Measurements from ENCODE around the gene CD101. TPM values are rescaled to one million over a fixed set of nuclear protein-coding genes. Genes with fewer than 3 reads are reported as not detected.

CD101 gene
- total RNA-seq, 2 donors from 2014 or later: 0.97 to 1.4 TPM

DNA sequence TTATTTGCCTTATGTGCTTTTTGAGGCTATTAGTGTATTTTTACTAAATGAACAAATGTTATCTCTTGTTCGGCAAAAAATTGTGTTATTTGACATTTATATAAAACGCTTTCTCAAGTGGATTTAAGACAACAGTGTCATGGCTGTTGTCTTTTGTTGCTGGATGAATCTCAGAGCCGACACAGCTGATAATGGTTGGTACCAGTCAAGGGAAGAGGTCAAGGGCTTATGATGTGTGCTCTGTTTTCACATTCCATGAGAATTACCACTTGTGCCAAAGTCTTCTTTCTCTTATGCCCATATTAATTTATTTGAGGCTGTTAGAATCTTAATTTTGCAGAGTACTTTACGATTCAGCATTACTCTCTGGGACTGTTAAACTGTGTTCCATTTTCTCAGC, 17.9 kb upstream of the CD101 start:
- Histone ChIP-seq H3K4me1 (ENCODE audit: control insufficient read depth, insufficient read depth, low read length) (no peaks in the 10 kb centered on the region), H3K36me3 (ENCODE audit: control insufficient read depth, insufficient read depth, low read length) (peaks cover 9% of the 10 kb centered on the region), H3K27me3 (ENCODE audit: control insufficient read depth, insufficient read depth, low read length, poor library complexity, severe bottlenecking) (no peaks in the 10 kb centered on the region), H3K9ac (ENCODE audit: extremely low read depth, low read length, poor library complexity, severe bottlenecking) (no peak overlapping the region), H3K27ac (ENCODE audit: low read depth, low read length) (no peak overlapping the region), H3K4me3 (ENCODE audit: low read length) (no peak overlapping the region), H3K9me3 (ENCODE audit: control insufficient read depth, low read length) (no peaks in the 10 kb centered on the region)
- Mint-ChIP-seq H3K27ac (no peak overlapping the region), H3K36me3 (ENCODE audit: low read depth) (peaks cover 38% of the 10 kb centered on the region), H3K9me3 (peaks cover 12% of the 10 kb centered on the region), H3K4me1 (peaks cover 13% of the 10 kb centered on the region), H3K27me3 (ENCODE audit: insufficient read depth) (no peaks in the 10 kb centered on the region), H3K4me3 (no peak overlapping the region)
- no peak for DNase-seq
- 89% methylated on average over 4 of the region's 4 CpGs; no CpG with 5 or more reads in 1 of the 2 experiments for WGBS, 2 experiments (ENCODE audit: insufficient coverage in 1 of 2, insufficient read length in 1 of 2)
- TF ChIP-seq, protein P1, sequence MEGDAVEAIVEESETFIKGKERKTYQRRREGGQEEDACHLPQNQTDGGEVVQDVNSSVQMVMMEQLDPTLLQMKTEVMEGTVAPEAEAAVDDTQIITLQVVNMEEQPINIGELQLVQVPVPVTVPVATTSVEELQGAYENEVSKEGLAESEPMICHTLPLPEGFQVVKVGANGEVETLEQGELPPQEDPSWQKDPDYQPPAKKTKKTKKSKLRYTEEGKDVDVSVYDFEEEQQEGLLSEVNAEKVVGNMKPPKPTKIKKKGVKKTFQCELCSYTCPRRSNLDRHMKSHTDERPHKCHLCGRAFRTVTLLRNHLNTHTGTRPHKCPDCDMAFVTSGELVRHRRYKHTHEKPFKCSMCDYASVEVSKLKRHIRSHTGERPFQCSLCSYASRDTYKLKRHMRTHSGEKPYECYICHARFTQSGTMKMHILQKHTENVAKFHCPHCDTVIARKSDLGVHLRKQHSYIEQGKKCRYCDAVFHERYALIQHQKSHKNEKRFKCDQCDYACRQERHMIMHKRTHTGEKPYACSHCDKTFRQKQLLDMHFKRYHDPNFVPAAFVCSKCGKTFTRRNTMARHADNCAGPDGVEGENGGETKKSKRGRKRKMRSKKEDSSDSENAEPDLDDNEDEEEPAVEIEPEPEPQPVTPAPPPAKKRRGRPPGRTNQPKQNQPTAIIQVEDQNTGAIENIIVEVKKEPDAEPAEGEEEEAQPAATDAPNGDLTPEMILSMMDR (conservative IDR thresholded peaks at IDR 0.05): no peak

DNA sequence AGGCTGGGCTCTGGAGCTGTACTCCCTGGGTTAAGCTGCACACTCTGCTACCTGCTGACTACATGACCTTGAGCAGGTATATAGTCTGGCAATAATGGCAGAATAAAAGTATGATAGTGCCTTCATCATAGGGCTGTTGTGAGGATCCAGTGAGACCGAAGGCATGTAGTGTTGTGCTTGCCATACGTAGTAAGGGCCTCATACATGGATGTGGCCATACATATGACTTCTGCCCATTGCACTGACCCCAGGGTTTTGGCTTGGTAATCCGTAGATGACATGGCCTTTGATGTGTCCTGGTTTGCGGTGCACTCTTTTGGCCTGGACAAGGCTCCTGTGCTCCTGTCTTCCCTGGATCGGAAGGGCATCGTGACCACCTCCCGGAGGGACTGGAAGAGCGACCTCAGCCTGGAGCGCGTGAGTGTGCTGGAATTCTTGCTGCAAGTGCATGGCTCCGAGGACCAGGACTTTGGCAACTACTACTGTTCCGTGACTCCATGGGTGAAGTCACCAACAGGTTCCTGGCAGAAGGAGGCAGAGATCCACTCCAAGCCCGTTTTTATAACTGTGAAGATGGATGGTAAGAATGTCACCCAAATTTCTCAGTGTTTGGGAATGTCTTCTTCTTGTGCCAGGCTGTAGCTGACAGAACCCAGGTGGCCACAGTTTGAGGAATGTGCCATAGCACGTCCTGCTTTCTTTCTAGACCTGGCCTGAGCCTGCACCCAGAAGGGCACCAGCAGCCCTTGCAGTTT, 17.0 kb upstream of the CD101 start:
- Histone ChIP-seq H3K36me3 (ENCODE audit: control insufficient read depth, insufficient read depth, low read length) (peaks cover 9% of the 10 kb centered on the region), H3K4me3 (ENCODE audit: low read length) (no peak overlapping the region), H3K27me3 (ENCODE audit: control insufficient read depth, insufficient read depth, low read length, poor library complexity, severe bottlenecking) (no peaks in the 10 kb centered on the region), H3K27ac (ENCODE audit: low read depth, low read length) (no peak overlapping the region), H3K4me1 (ENCODE audit: control insufficient read depth, insufficient read depth, low read length) (peaks cover 3% of the 10 kb centered on the region), H3K9ac (ENCODE audit: extremely low read depth, low read length, poor library complexity, severe bottlenecking) (no peak overlapping the region), H3K9me3 (ENCODE audit: control insufficient read depth, low read length) (no peaks in the 10 kb centered on the region)
- TF ChIP-seq, protein P1 (conservative IDR thresholded peaks at IDR 0.05): no peak
- Mint-ChIP-seq H3K4me3 (no peak overlapping the region), H3K9me3 (peaks cover 6% of the 10 kb centered on the region), H3K4me1 (peaks cover 19% of the 10 kb centered on the region), H3K27me3 (ENCODE audit: insufficient read depth) (no peaks in the 10 kb centered on the region), H3K27ac (no peak overlapping the region), H3K36me3 (ENCODE audit: low read depth) (peaks cover 32% of the 10 kb centered on the region)
- 94 to 100% methylated on average over 13 to 14 of the region's 14 CpGs for WGBS, 2 experiments (ENCODE audit: insufficient coverage in 1 of 2, insufficient read length in 1 of 2)
- DNase-seq: no peak

DNA sequence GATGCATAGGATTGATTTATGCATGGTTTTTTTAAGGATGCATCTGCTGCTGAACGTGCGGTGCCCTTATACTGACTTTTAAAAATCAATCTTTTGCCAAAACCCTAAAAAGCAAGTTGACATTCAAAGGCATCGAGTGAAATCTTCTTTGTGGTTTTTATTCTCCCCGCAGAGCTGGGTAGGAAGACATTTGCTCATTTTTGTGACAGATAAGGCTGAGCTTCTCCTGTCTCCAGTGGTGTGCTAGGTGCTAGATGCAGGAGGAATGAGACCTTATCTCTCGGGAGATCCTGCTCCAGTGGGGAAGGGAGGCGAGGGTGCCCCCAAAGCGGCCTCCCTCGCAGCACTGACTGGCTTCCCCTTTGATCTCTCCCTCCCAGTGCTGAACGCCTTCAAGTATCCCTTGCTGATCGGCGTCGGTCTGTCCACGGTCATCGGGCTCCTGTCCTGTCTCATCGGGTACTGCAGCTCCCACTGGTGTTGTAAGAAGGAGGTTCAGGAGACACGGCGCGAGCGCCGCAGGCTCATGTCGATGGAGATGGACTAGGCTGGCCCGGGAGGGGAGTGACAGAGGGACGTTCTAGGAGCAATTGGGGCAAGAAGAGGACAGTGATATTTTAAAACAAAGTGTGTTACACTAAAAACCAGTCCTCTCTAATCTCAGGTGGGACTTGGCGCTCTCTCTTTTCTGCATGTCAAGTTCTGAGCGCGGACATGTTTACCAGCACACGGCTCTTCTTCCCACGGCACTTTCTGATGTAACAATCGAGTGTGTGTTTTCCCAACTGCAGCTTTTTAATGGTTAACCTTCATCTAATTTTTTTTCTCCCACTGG, 14.9 kb upstream of the CD101 start:
- H3K27ac Mint-ChIP-seq: no peak overlapping the region
- H3K9me3 Mint-ChIP-seq: no peaks in the 10 kb centered on the region
- TF ChIP-seq, protein P1 (conservative IDR thresholded peaks at IDR 0.05): no peak
- H3K4me3 ChIP-seq (ENCODE audit: low read length): no peak overlapping the region
- H3K27me3 ChIP-seq (ENCODE audit: control insufficient read depth, insufficient read depth, low read length, poor library complexity, severe bottlenecking): no peaks in the 10 kb centered on the region
- peaks cover 31% of the 10 kb centered on the region for H3K36me3 Mint-ChIP-seq (ENCODE audit: low read depth)
- no peak overlapping the region for H3K27ac ChIP-seq (ENCODE audit: low read depth, low read length)
- H3K36me3 ChIP-seq (ENCODE audit: control insufficient read depth, insufficient read depth, low read length): peaks cover 13% of the 10 kb centered on the region
- no peaks in the 10 kb centered on the region for H3K9me3 ChIP-seq (ENCODE audit: control insufficient read depth, low read length)
- H3K9ac ChIP-seq (ENCODE audit: extremely low read depth, low read length, poor library complexity, severe bottlenecking): no peak overlapping the region
- no peak overlapping the region for H3K4me3 Mint-ChIP-seq
- peaks cover 31% of the 10 kb centered on the region for H3K4me1 Mint-ChIP-seq
- no peak for DNase-seq
- no peaks in the 10 kb centered on the region for H3K27me3 Mint-ChIP-seq (ENCODE audit: insufficient read depth)
- 95 to 99% methylated on average over 10 to 29 of the region's 29 CpGs for WGBS, 2 experiments (ENCODE audit: insufficient coverage in 1 of 2, insufficient read length in 1 of 2)
- peaks cover 17% of the 10 kb centered on the region for H3K4me1 ChIP-seq (ENCODE audit: control insufficient read depth, insufficient read depth, low read length)
